Nephron (organoid): ENCODE data around the gene PBX1.

Experiments
- H3K27ac Mint-ChIP-seq, 3 experiments: 2 replicates each; pipeline ENCODE4 v1.8.0; 2020; ENCODE audit warnings: mixed read lengths in 3 of 3, mild to moderate bottlenecking in 2 of 3, moderate library complexity in 1 of 3
- H3K27me3 Mint-ChIP-seq: 2 replicates; pipeline ENCODE4 v1.8.0; 2021; ENCODE audit warnings: low read depth, mild to moderate bottlenecking, moderate library complexity, mixed read lengths
- H3K36me3 Mint-ChIP-seq: 2 replicates; pipeline ENCODE4 v1.8.0; 2020; ENCODE audit warnings: low read depth, mixed read lengths
- H3K4me1 Mint-ChIP-seq: 2 replicates; pipeline ENCODE4 v1.8.0; 2020; ENCODE audit warnings: mixed read lengths
- H3K4me3 Mint-ChIP-seq, 3 experiments: 2 replicates each; pipeline ENCODE4 v1.8.0; 2020; ENCODE audit warnings: mild to moderate bottlenecking in 3 of 3, mixed read lengths in 3 of 3, moderate library complexity in 2 of 3
- H3K9me3 Mint-ChIP-seq: 2 replicates; pipeline ENCODE4 v1.8.0; 2020; ENCODE audit warnings: mixed read lengths
- TF ChIP-seq, protein P1 (sequence below), 3 experiments: fragments of 200-600 bp; sonication (generic); IDR thresholded peaks; one replicate each; pipeline ENCODE4 v1.5.0; 2021; ENCODE audit warnings: antibody characterized with exemption in 3 of 3; ENCODE audit not compliant: unreplicated experiment in 3 of 3

PBX1 gene

DNA sequence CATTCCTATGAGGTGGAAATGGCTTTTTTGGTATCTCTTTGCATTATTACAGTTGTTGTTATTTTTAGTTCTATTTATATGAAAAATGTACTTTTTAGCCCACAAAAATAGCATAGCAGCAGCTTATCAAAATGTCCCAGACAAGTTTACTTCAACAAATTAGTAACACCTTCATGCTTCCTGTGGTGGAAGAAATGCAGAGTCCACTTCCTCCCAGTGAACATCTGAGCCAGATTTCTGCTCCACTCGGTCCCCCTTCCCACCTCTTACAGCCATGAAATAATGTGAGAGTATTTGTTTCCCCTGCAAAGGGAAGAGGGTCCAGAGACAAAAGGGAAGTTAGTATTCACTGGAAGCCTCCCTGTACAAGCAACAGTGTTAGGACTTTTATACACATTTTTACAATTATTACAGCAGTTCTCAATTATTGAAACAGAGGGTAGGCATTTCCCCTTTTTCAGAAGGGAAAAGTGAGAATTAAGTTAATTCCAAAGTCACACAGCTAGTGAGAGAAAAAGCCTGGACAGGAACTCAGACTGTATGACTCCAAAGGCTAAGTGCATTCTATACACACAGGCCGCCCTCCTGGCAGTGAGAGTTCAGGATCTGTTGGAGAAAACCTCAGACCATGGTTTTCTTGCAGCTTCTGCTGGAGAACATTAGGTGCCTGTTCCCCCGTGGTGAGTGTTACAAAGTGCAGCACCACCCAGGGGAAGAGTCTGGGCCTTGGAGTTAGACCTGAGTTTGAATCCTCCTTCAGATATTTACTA, 126.5 kb downstream of the PBX1 start:
- no peaks in the 10 kb centered on the region for H3K27me3 Mint-ChIP-seq
- H3K4me3 Mint-ChIP-seq: no peak overlapping the region
- H3K9me3 Mint-ChIP-seq: no peaks in the 10 kb centered on the region
- H3K27ac Mint-ChIP-seq: peak overlapping the region in 1 of 3 experiments; percentile 25
- peaks cover 12% of the 10 kb centered on the region for H3K4me1 Mint-ChIP-seq
- H3K36me3 Mint-ChIP-seq: peaks cover 37% of the 10 kb centered on the region
- TF ChIP-seq, protein P1, sequence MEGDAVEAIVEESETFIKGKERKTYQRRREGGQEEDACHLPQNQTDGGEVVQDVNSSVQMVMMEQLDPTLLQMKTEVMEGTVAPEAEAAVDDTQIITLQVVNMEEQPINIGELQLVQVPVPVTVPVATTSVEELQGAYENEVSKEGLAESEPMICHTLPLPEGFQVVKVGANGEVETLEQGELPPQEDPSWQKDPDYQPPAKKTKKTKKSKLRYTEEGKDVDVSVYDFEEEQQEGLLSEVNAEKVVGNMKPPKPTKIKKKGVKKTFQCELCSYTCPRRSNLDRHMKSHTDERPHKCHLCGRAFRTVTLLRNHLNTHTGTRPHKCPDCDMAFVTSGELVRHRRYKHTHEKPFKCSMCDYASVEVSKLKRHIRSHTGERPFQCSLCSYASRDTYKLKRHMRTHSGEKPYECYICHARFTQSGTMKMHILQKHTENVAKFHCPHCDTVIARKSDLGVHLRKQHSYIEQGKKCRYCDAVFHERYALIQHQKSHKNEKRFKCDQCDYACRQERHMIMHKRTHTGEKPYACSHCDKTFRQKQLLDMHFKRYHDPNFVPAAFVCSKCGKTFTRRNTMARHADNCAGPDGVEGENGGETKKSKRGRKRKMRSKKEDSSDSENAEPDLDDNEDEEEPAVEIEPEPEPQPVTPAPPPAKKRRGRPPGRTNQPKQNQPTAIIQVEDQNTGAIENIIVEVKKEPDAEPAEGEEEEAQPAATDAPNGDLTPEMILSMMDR (IDR thresholded peaks at IDR 0.05; ENCODE audit: unreplicated experiment in 3 of 3): no peak

GRCh38 chr1:164687777-164688176, 128.8 kb downstream of the PBX1 start:
- peaks cover 12% of the 10 kb centered on the region for H3K4me1 Mint-ChIP-seq
- H3K36me3 Mint-ChIP-seq: peaks cover 40% of the 10 kb centered on the region
- no peaks in the 10 kb centered on the region for H3K9me3 Mint-ChIP-seq
- no peaks in the 10 kb centered on the region for H3K27me3 Mint-ChIP-seq
- TF ChIP-seq, protein P1 (IDR thresholded peaks at IDR 0.05; ENCODE audit: unreplicated experiment in 3 of 3): no peak
- no peak overlapping the region for H3K27ac Mint-ChIP-seq
- H3K4me3 Mint-ChIP-seq: no peak overlapping the region

- TF ChIP-seq, protein P1 (IDR thresholded peaks at IDR 0.05; ENCODE audit: unreplicated experiment in 3 of 3): no peak
- no peaks in the 10 kb centered on the region for H3K9me3 Mint-ChIP-seq
- H3K36me3 Mint-ChIP-seq: peaks cover 33% of the 10 kb centered on the region
- H3K27me3 Mint-ChIP-seq: no peaks in the 10 kb centered on the region
- H3K27ac Mint-ChIP-seq: peak overlapping the region in 1 of 3 experiments; percentile 44
- H3K4me3 Mint-ChIP-seq: no peak overlapping the region
- peaks cover 12% of the 10 kb centered on the region for H3K4me1 Mint-ChIP-seq
These were observed 129.8 kb downstream of the PBX1 start for GRCh38 chr1:164688791-164689190.

DNA sequence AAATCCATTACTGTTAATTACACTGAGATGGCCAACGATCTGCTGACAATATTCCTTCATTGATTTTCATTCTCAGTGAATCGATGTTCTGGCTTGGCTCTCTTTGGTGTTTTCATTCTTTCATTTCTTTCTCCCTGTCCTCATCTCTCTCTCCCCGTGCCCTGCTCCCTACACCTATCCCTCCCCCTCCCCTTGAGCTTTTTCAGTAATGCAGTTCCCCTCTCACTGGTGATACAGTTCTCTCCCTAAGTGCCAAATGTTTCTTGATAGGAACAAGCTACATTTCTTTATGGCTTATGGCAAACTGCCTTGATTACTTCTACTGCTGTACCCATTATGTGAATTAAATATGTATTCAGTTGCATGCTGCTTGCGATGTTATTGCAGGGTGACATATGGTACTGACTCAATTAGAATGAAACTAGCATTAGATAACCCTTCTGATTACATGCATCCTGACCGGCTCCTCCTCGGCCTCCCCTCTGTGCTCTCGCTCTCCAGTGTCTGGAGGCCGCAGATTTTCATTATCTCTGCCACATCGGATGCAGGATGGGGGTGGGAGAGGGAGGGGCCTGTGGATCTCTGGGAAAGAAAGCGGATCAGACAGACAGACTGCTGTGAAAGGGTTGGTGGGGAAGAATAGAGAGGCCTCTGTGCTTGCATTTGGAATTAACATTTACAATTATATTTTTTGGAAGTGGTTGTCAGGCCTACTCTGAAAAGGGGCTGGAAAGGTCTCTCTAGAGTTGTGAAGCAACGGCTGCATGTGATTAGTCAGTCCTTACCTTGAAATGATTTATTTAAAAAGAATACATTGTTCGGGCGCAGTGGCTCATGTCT, 130.9 kb downstream of the PBX1 start:
- no peak overlapping the region for H3K4me3 Mint-ChIP-seq
- H3K9me3 Mint-ChIP-seq: no peaks in the 10 kb centered on the region
- TF ChIP-seq, protein P1 (IDR thresholded peaks at IDR 0.05; ENCODE audit: unreplicated experiment in 3 of 3): no peak
- H3K36me3 Mint-ChIP-seq: peaks cover 33% of the 10 kb centered on the region
- H3K4me1 Mint-ChIP-seq: peaks cover 12% of the 10 kb centered on the region
- no peaks in the 10 kb centered on the region for H3K27me3 Mint-ChIP-seq
- H3K27ac Mint-ChIP-seq: peak overlapping the region; percentile 14 to 20 (median 17)

DNA sequence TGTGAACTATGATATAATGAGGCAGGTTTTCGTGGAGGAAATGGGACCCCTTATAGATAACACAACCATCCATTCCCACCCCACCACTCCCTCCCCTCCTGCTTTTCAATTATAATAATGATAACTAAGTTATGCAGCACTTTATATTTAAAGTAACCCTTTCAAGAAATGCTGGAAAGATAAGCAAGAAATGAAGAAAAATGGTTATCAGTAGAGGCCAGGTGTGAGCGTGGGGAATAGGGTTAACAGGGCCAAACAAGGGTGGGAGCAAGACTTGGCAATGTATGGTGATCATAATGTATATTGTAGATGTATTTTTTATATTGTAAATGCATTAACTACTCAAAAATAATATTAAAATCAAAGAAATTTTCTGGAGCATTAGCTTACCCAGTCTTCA, 133.4 kb downstream of the PBX1 start:
- H3K27ac Mint-ChIP-seq: no peak overlapping the region
- no peak overlapping the region for H3K4me3 Mint-ChIP-seq
- peaks cover 12% of the 10 kb centered on the region for H3K4me1 Mint-ChIP-seq
- no peaks in the 10 kb centered on the region for H3K27me3 Mint-ChIP-seq
- TF ChIP-seq, protein P1 (IDR thresholded peaks at IDR 0.05; ENCODE audit: unreplicated experiment in 3 of 3): no peak
- no peaks in the 10 kb centered on the region for H3K9me3 Mint-ChIP-seq
- peaks cover 15% of the 10 kb centered on the region for H3K36me3 Mint-ChIP-seq
